Measurements from ENCODE around the gene ZNF346.

Gene ZNF346

DNA sequence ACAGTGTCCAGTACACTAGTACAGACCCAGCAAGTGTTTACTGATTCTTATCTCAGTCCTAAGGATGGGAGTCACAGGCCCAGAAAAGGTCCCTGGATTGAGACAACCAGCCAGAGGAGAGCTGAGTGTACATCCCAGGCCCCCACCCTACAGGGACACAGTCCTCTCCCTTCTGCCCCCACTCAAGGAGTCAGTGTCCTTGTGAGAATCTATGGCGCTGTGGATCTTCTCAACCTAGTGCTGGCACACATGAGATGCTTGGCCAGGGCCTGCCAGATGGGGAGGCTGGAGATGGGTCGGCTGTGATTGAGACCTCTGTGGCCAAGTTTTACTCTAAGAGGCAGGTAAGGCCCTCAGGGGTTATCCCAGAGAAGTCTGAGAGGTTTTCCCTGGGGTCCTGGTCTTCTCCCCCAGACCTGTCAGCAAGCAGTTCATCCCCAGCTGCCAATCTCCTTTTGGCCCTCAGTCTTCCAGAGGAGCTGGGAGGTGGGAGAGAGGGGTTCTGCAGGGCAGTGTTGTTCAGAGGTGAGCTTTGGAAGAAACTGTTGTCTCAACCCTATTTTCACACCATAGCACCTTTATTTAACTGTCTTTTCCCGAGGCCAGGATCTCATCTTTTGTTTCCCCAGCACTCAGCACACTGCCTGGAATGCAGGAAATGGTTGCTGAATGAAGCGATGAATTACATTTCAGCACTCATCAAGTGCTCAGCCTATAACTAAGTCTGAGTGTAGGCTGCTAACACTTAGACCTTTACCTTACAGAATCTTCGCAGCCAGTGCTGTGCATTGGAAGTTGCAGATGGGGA lies 107.9 kb downstream of the ZNF346 start:
- peaks cover 3 to 6% of the 10 kb centered on the region in 2 experiments for H3K36me3 ChIP-seq (ENCODE audit: control insufficient read depth in 2 of 2, insufficient read depth in 1 of 2, low read length in 2 of 2)
- H3K4me1 ChIP-seq (ENCODE audit: control insufficient read depth, insufficient read depth, low read length) = peaks cover 7% of the 10 kb centered on the region
- CTCF ChIA-PET = interaction anchor here (1.0 kb wide), 1 partner anchor 17 kb away, joined by 3 read pairs; no protein-coding TSS in a partner anchor
- H3K4me3 ChIP-seq (ENCODE audit: low read depth, low read length) = no peak overlapping the region
- no peaks in the 10 kb centered on the region for H3K9me3 ChIP-seq (ENCODE audit: control insufficient read depth, insufficient read depth, low read depth, low read length)
- POLR2A ChIA-PET = interaction anchor here (0.6 kb wide), 1 partner anchor 13 kb away, joined by 3 read pairs; no protein-coding TSS in a partner anchor
- TF ChIP-seq ZNF654 (tag by site-specific recombination; IDR thresholded peaks at IDR 0.05; ENCODE audit: low read depth) (no peak), ZBTB17 (tag by site-specific recombination; IDR thresholded peaks at IDR 0.05) (peak; percentile 35)
- H3K27ac ChIP-seq (ENCODE audit: extremely low read depth, low read depth, low read length) = no peak overlapping the region

Data from HEK293 (cell line).